Spinal cord (tissue), 10 donors: ENCODE results near the gene NBPF10. TPM values are rescaled to one million over a fixed set of nuclear protein-coding genes. Genes with fewer than 3 reads are reported as not detected.
"Not testable (repeated sequence)": the region's sequence is repeated elsewhere in the genome, so short reads cannot be mapped to it uniquely, and the experiment has no call there.

ENCODE experiments used
- DNase-seq, 6 donors: peaks; one replicate each; pipeline versions ENCODE4 v3.0.0 to v3.0.0-alpha.2; 2013 to 2015; ENCODE audit warnings: low spot score in 6 of 6, low read depth in 4 of 6
- H3K27ac ChIP-seq: one replicate; pipeline ENCODE4 v1.5.1; 2013; ENCODE audit warnings: low read depth, low read length, control low read depth
- H3K27me3 ChIP-seq: one replicate; pipeline ENCODE4 v1.6.1; 2013; ENCODE audit warnings: low read length; ENCODE audit not compliant: control insufficient read depth, insufficient read depth
- H3K36me3 ChIP-seq: one replicate; pipeline ENCODE4 v1.6.1; 2013; ENCODE audit warnings: low read length; ENCODE audit not compliant: control insufficient read depth, insufficient read depth
- H3K4me1 ChIP-seq: one replicate; pipeline ENCODE4 v1.6.1; 2013; ENCODE audit warnings: low read length; ENCODE audit not compliant: control insufficient read depth, insufficient read depth
- H3K4me3 ChIP-seq: one replicate; pipeline ENCODE4 v1.5.1; 2013; ENCODE audit warnings: low read depth, low read length, control low read depth
- H3K9me3 ChIP-seq: one replicate; pipeline ENCODE4 v1.6.1; 2013; ENCODE audit warnings: low read length; ENCODE audit not compliant: control insufficient read depth, insufficient read depth
- WGBS: methylation state at CpG from one replicate; pipeline ENCODE4 v1.1.5; 2013; ENCODE audit warnings: missing lambda C conversion rate; ENCODE audit not compliant: insufficient coverage; 5-methylcytosine and 5-hydroxymethylcytosine counted together
- long read RNA-seq, 4 donors: transcript quantifications; one replicate each; lab custom pipeline, GENCODE V29; 2026
- polyA plus RNA-seq, 2 donors: library from polyadenylated mRNA; unstranded; fragments of 120-200 nt; gene quantifications; one replicate each; pipeline ENCODE4 v1.2.1, GENCODE V29; 2013; ENCODE audit not compliant: insufficient read length in 2 of 2
- total RNA-seq, 2 donors: library from RNA; depleted of rRNA in 1 of 2; stranded (reverse); fragments of 120-200 nt in 1 of 2; fragments of >200 nt in 1 of 2; gene quantifications; one replicate each; pipeline versions ENCODE4 v1.2.3 to v1.2.4, GENCODE V29; 2013 to 2014
- donor health status: healthy.

The NBPF10 gene, protein sequence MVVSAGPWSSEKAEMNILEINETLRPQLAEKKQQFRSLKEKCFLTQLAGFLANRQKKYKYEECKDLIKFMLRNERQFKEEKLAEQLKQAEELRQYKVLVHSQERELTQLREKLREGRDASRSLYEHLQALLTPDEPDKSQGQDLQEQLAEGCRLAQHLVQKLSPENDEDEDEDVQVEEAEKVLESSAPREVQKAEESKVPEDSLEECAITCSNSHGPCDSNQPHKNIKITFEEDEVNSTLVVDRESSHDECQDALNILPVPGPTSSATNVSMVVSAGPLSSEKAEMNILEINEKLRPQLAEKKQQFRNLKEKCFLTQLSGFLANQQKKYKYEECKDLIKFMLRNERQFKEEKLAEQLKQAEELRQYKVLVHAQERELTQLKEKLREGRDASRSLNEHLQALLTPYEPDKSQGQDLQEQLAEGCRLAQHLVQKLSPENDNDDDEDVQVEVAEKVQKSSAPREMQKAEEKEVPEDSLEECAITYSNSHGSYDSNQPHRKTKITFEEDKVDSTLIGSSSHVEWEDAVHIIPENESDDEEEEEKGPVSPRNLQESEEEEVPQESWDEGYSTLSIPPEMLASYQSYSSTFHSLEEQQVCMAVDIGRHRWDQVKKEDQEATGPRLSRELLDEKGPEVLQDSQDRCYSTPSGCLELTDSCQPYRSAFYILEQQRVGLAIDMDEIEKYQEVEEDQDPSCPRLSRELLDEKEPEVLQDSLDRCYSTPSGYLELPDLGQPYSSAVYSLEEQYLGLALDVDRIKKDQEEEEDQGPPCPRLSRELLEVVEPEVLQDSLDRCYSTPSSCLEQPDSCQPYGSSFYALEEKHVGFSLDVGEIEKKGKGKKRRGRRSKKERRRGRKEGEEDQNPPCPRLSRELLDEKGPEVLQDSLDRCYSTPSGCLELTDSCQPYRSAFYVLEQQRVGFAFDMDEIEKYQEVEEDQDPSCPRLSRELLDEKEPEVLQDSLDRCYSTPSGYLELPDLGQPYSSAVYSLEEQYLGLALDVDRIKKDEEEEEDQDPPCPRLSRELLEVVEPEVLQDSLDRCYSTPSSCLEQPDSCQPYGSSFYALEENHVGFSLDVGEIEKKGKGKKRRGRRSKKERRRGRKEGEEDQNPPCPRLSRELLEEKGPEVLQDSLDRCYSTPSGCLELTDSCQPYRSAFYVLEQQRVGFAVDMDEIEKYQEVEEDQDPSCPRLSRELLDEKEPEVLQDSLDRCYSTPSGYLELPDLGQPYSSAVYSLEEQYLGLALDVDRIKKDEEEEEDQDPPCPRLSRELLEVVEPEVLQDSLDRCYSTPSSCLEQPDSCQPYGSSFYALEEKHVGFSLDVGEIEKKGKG (N-terminal part only)
- total RNA-seq (1 to 10 TPM; 1.7 to 2.4 TPM), polyA plus RNA-seq (1 to 10 TPM; 1.1 to 1.4 TPM)
- long read RNA-seq, donor 1 = 0 reads
- long read RNA-seq, donor 2 = 0 reads
- long read RNA-seq, donor 3 = 0 reads
- long read RNA-seq, donor 4 = 0 reads

DNA sequence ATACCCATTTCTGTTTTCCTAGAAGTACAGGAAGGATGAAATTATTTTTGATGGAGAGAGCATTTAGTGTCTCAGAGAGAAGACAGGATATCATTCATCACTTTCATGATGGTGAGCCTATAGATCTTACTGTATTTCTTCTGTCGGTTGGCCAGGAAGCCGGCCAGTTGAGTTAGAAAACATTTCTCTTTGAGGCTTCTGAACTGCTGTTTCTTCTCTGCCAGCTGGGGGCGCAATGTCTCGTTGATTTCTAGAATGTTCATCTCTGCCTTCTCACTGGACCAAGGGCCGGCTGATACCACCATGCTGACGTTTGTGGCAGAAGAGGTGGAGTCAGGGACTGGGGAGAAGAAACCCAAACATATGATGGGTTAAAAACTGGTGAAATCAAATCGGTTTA, at the start of gene NBPF10:
Gene NBPF10, minus strand, starts transcription at position 340 of the 400 bp plus-strand sequence. Its CDS starts 35 bp downstream, at position 305.
- H3K4me1 ChIP-seq, DNase-seq, H3K9me3 ChIP-seq, H3K27me3 ChIP-seq, H3K27ac ChIP-seq, H3K36me3 ChIP-seq, H3K4me3 ChIP-seq: not testable (repeated sequence)
- no CpG with 5 or more reads among the region's 7 CpGs for WGBS

GRCh38 chr1:146174531-146174930, 29.9 kb upstream of the NBPF10 start:
- not testable (repeated sequence) for H3K36me3 ChIP-seq, H3K27ac ChIP-seq, DNase-seq, H3K4me3 ChIP-seq, H3K9me3 ChIP-seq, H3K27me3 ChIP-seq, H3K4me1 ChIP-seq
- WGBS = no CpG with 5 or more reads among the region's 5 CpGs

DNA sequence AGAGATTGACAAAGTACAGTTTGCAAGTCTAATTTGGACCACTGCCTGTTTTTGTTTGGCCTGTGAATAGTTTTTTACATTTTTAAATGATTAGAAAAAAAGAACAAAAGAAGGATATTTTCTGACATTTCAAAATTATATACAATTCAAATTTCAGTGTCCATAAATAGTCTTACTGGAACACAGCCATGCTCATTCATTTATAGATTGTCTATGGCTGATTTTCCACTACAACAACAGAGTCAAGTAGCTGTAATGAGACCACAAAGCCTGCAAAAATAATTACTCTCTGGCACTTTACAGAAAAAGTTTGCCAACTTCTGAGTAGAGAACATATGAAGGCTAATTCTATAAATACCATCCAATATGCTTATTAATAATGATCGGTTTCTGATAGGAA, 23.1 kb upstream of the NBPF10 start:
- no CpG with 5 or more reads among the region's 1 CpG for WGBS

DNA sequence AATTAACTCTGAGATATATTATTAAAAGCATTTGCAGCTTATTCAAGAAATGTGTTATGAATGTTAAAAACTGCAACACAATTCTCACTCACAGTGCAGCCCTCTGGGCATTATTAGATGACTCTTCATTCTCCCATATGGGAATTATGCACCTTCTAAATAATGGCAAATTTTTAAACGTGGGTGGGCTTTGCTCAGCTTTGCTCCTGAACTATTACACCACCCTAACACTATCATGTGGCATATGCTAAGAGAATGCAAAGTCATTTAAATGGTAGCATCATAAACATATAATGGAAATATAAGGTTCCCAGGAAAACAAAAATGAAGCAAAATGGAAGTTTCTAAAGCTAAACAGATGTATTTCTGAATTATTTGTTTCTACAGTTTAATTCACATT, 22.7 kb upstream of the NBPF10 start:
- no CpG with 5 or more reads among the region's 1 CpG for WGBS
- not testable (repeated sequence) for H3K36me3 ChIP-seq, H3K27me3 ChIP-seq, H3K4me3 ChIP-seq, DNase-seq, H3K9me3 ChIP-seq, H3K27ac ChIP-seq, H3K4me1 ChIP-seq

More for the DNA sequence above, 23.1 kb upstream of the NBPF10 start:
- not testable (repeated sequence) for H3K27ac ChIP-seq, DNase-seq, H3K36me3 ChIP-seq, H3K9me3 ChIP-seq, H3K27me3 ChIP-seq, H3K4me3 ChIP-seq, H3K4me1 ChIP-seq

Other genes starting within 250 kb of the NBPF10 start
- 10 to 100 TPM in 1 of 2 donors, 1 to 10 TPM in 1; 7.3 to 25.2 TPM for gene ITGA10, start 234.8 kb downstream of the NBPF10 start, total RNA-seq
- gene ITGA10, start 234.8 kb downstream of the NBPF10 start, polyA plus RNA-seq = 10 to 100 TPM in 1 of 2 donors, 1 to 10 TPM in 1; 2.9 to 13.3 TPM
- 10 to 100 TPM; 35.0 to 37.6 TPM for gene PEX11B, start 226.1 kb downstream of the NBPF10 start, total RNA-seq
- gene PEX11B, start 226.1 kb downstream of the NBPF10 start, polyA plus RNA-seq = 10 to 100 TPM; 51.7 to 52.0 TPM
- 100 to 1,000 TPM in 1 of 2 donors, 10 to 100 TPM in 1; 67.5 to 150 TPM for gene RBM8A, start 217.3 kb downstream of the NBPF10 start, total RNA-seq
- 100 to 1,000 TPM; 173 to 181 TPM for gene RBM8A, start 217.3 kb downstream of the NBPF10 start, polyA plus RNA-seq
- gene LIX1L, start 186.8 kb downstream of the NBPF10 start, total RNA-seq = 10 to 100 TPM; 23.6 to 36.3 TPM
- 10 to 100 TPM; 38.3 to 42.4 TPM for gene LIX1L, start 186.8 kb downstream of the NBPF10 start, polyA plus RNA-seq
- 1 to 10 TPM; 1.6 to 1.8 TPM for gene ANKRD34A, start 180.2 kb downstream of the NBPF10 start, total RNA-seq
- 1 to 10 TPM; 8.6 to 9.2 TPM for gene ANKRD34A, start 180.2 kb downstream of the NBPF10 start, polyA plus RNA-seq
- 10 to 100 TPM; 12.2 to 40.2 TPM for gene POLR3GL, start 180.1 kb downstream of the NBPF10 start, total RNA-seq
- gene POLR3GL, start 180.1 kb downstream of the NBPF10 start, polyA plus RNA-seq = 10 to 100 TPM; 39.4 to 42.3 TPM
- 100 to 1,000 TPM; 453 to 455 TPM for gene TXNIP, start 148.2 kb downstream of the NBPF10 start, total RNA-seq
- 100 to 1,000 TPM; 109 to 142 TPM for gene TXNIP, start 148.2 kb downstream of the NBPF10 start, polyA plus RNA-seq
- not detected for gene HJV, start 123.1 kb downstream of the NBPF10 start, total RNA-seq
- gene HJV, start 123.1 kb downstream of the NBPF10 start, polyA plus RNA-seq = under 1 TPM; 0.30 to 0.44 TPM
- 10 to 100 TPM; 43.9 to 52.5 TPM for gene NOTCH2NLA, start 84.2 kb upstream of the NBPF10 start, total RNA-seq
- 10 to 100 TPM in 1 of 2 donors, 1 to 10 TPM in 1; 9.9 to 14.7 TPM for gene NOTCH2NLA, start 84.2 kb upstream of the NBPF10 start, polyA plus RNA-seq